GM23338 (cell line): Measurements from ENCODE around the gene ORAI2. TPM values are rescaled to one million over a fixed set of nuclear protein-coding genes. Genes with fewer than 3 reads are reported as not detected.

Source experiments
- ATAC-seq: fragments of 200-7000 bp; cut with Tn5 transposase; 3 replicates; pipeline ENCODE4 v1.9.1; 2020
- DNase-seq: peaks from one replicate; pipeline ENCODE4 v3.0.0-alpha.2; 2015; ENCODE audit warnings: low spot score
- H2AFZ ChIP-seq: fragments of 200-600 bp; sonication (generic); 2 replicates; pipeline ENCODE4 v1.8.0; 2016; ENCODE audit warnings: antibody characterized with exemption, mild to moderate bottlenecking, moderate library complexity
- H3F3A ChIP-seq: fragments of 200-600 bp; sonication (generic); replicated peaks from 2 replicates; pipeline ENCODE4 v1.8.0; 2017; ENCODE audit warnings: antibody characterized with exemption, mixed run types, low read depth
- H3K27ac ChIP-seq: fragments of 200-600 bp; sonication (generic); 2 replicates; pipeline ENCODE4 v1.6.1; 2016; ENCODE audit warnings: low read depth
- H3K27me3 ChIP-seq: fragments of 200-600 bp; sonication (generic); 2 replicates; pipeline ENCODE4 v1.8.0; 2016; ENCODE audit warnings: mild to moderate bottlenecking, mixed run types, moderate library complexity; ENCODE audit not compliant: insufficient read depth
- H3K36me3 ChIP-seq: fragments of 200-600 bp; sonication (generic); 2 replicates; pipeline ENCODE4 v1.8.0; 2016; ENCODE audit warnings: mild to moderate bottlenecking; ENCODE audit not compliant: insufficient read depth
- H3K4me1 ChIP-seq: fragments of 200-600 bp; sonication (generic); 2 replicates; pipeline ENCODE4 v1.8.0; 2016; ENCODE audit warnings: mild to moderate bottlenecking, moderate library complexity; ENCODE audit not compliant: insufficient read depth
- H3K4me2 ChIP-seq: fragments of 200-600 bp; sonication (generic); 2 replicates; pipeline ENCODE4 v1.7.1; 2017; ENCODE audit warnings: mixed run types
- H3K4me3 ChIP-seq: fragments of 200-600 bp; sonication (generic); 2 replicates; pipeline ENCODE4 v1.6.1; 2016; ENCODE audit warnings: mixed run types
- H3K79me2 ChIP-seq: fragments of 200-600 bp; sonication (generic); replicated peaks from 2 replicates; pipeline ENCODE4 v1.8.0; 2017; ENCODE audit warnings: mild to moderate bottlenecking; ENCODE audit not compliant: insufficient read depth
- H3K9me2 ChIP-seq: fragments of 200-600 bp; sonication (generic); 2 replicates; pipeline ENCODE4 v1.8.0; 2017; ENCODE audit not compliant: insufficient read depth
- H4K20me1 ChIP-seq: fragments of 200-600 bp; sonication (generic); replicated peaks from 2 replicates; pipeline ENCODE4 v1.8.0; 2017; ENCODE audit warnings: mild to moderate bottlenecking; ENCODE audit not compliant: insufficient read depth
- H3K27ac Mint-ChIP-seq: 2 replicates; pipeline ENCODE4 v1.8.0; 2020; ENCODE audit warnings: inconsistent platforms, mild to moderate bottlenecking, moderate library complexity, mixed read lengths
- H3K27me3 Mint-ChIP-seq: 3 replicates; pipeline ENCODE4 v1.8.0; 2022; ENCODE audit warnings: low read depth, mild to moderate bottlenecking, moderate library complexity, mixed read lengths, inconsistent platforms; ENCODE audit not compliant: insufficient read depth, poor library complexity
- H3K36me3 Mint-ChIP-seq: 3 replicates; pipeline ENCODE4 v1.8.0; 2021; ENCODE audit warnings: low read depth, mild to moderate bottlenecking, inconsistent platforms, moderate library complexity, mixed read lengths
- H3K4me1 Mint-ChIP-seq: 3 replicates; pipeline ENCODE4 v1.8.0; 2020; ENCODE audit warnings: mild to moderate bottlenecking, inconsistent platforms, mixed read lengths
- H3K4me3 Mint-ChIP-seq: 3 replicates; pipeline ENCODE4 v1.8.0; 2021; ENCODE audit warnings: moderate library complexity, mild to moderate bottlenecking, inconsistent platforms, mixed read lengths
- H3K9me3 Mint-ChIP-seq: 3 replicates; pipeline ENCODE4 v1.8.0; 2020; ENCODE audit warnings: moderate library complexity, mild to moderate bottlenecking, inconsistent platforms, mixed read lengths
- CREB1 ChIP-seq: fragments of 250-450 bp; sonication (Bioruptor Pico); IDR thresholded peaks from 2 replicates; pipeline ENCODE4 v1.5.0; 2020; ENCODE audit warnings: low read depth, mild to moderate bottlenecking, moderate library complexity
- EZH2 ChIP-seq: fragments of 200-600 bp; sonication (generic); IDR thresholded peaks from one replicate; pipeline ENCODE4 v1.8.0; 2017; ENCODE audit warnings: antibody characterized with exemption, mild to moderate bottlenecking, low read depth; ENCODE audit not compliant: unreplicated experiment
- JUNB ChIP-seq: IDR thresholded peaks from one replicate; pipeline ENCODE4 v1.6.1; 2016; ENCODE audit warnings: antibody characterized with exemption; ENCODE audit not compliant: unreplicated experiment
- NANOG ChIP-seq: IDR thresholded peaks from 2 replicates; pipeline ENCODE4 v1.6.1; 2016; ENCODE audit warnings: antibody characterized with exemption, borderline replicate concordance
- REST ChIP-seq: IDR thresholded peaks from one replicate; pipeline ENCODE4 v1.6.1; 2018; ENCODE audit warnings: antibody characterized with exemption; ENCODE audit not compliant: unreplicated experiment
- STAT1 ChIP-seq: IDR thresholded peaks from one replicate; pipeline ENCODE4 v1.6.1; 2016; ENCODE audit warnings: antibody characterized with exemption; ENCODE audit not compliant: unreplicated experiment
- ZNF114 ChIP-seq: fragments of 250-450 bp; sonication (Bioruptor Pico); IDR thresholded peaks from 2 replicates; pipeline ENCODE4 v1.5.0; 2020; ENCODE audit warnings: mild to moderate bottlenecking, moderate library complexity
- ZNF331 ChIP-seq: fragments of 250-450 bp; sonication (Bioruptor Pico); IDR thresholded peaks from 2 replicates; pipeline ENCODE4 v1.5.0; 2020; ENCODE audit warnings: low read depth, mild to moderate bottlenecking, moderate library complexity
- ZNF462 ChIP-seq: fragments of 250-450 bp; sonication (Bioruptor Pico); IDR thresholded peaks from 2 replicates; pipeline ENCODE4 v1.5.0; 2020; ENCODE audit warnings: mild to moderate bottlenecking, moderate library complexity
- polyA plus RNA-seq: library from polyadenylated mRNA; unstranded; fragments of >200 nt; fragmentation: Nextera tagmentation; extraction: Ambion mirVana; gene quantifications from 2 replicates; pipeline ENCODE4 v1.2.1, GENCODE V29; 2016
- total RNA-seq: library from RNA; depleted of rRNA; stranded (reverse); fragments of >200 nt; shearing (Covaris generic); gene quantifications from 2 replicates; pipeline ENCODE4 v1.2.3, GENCODE V29; 2014
- TF ChIP-seq, protein P1 (sequence below), 2 experiments: fragments of 200-600 bp in 1 of 2; sonication (generic) in 1 of 2; conservative IDR thresholded peaks; 2 replicates each; pipeline versions ENCODE4 v1.5.1 to v1.6.1; 2016 to 2017; ENCODE audit warnings: antibody characterized with exemption in 2 of 2, low read depth in 2 of 2, mild to moderate bottlenecking in 2 of 2, moderate library complexity in 1 of 2

The ORAI2 gene
- total and polyA plus RNA-seq, 2 experiments from 2014 or later, result 6.6 to 33.8 TPM

GRCh38 chr7:102413611-102414010 is 19.8 kb upstream of the ORAI2 start (continued):
- TF ChIP-seq, protein P1, sequence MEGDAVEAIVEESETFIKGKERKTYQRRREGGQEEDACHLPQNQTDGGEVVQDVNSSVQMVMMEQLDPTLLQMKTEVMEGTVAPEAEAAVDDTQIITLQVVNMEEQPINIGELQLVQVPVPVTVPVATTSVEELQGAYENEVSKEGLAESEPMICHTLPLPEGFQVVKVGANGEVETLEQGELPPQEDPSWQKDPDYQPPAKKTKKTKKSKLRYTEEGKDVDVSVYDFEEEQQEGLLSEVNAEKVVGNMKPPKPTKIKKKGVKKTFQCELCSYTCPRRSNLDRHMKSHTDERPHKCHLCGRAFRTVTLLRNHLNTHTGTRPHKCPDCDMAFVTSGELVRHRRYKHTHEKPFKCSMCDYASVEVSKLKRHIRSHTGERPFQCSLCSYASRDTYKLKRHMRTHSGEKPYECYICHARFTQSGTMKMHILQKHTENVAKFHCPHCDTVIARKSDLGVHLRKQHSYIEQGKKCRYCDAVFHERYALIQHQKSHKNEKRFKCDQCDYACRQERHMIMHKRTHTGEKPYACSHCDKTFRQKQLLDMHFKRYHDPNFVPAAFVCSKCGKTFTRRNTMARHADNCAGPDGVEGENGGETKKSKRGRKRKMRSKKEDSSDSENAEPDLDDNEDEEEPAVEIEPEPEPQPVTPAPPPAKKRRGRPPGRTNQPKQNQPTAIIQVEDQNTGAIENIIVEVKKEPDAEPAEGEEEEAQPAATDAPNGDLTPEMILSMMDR (conservative IDR thresholded peaks at IDR 0.05; ENCODE audit: low read depth in 2 of 2), result no peak
- TF ChIP-seq NANOG (no peak), JUNB (no peak), ZNF331 (CRISPR knock-in tag) (no peak), ZNF114 (CRISPR knock-in tag) (no peak), EZH2 (no peak), CREB1 (CRISPR knock-in tag) (no peak), STAT1 (no peak), REST (no peak)

DNA sequence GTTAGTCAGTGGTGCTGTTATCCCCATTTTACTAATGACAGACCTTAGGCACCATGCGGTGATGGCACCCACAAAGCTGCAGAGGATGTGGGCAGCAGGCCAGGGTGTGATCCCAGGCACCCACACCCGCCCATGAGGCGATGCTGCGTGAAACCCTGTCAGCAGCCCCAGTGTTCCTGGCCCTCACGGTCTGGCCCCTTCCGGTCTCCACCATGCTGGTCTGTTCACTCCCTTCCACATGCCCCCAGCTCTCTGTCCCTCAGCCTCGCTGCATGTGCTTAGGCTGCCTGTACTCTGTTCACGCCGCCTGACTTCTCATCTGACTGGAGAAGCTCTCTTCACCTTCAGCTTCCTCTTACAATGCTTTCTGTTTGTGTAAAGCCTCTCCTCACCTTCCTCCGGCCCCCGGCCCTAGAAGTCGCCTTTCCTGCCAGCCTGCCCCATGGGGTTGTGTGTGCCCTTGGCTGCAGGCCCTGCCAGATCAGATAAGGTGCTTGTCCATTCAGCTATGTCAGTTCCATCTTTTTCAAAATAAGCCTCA is 17.6 kb upstream of the ORAI2 start:
- Histone ChIP-seq H3K27me3 (no peaks in the 10 kb centered on the region), H3K36me3 (peaks cover 22% of the 10 kb centered on the region), H2AFZ (no peak overlapping the region), H3K9me2 (no peaks in the 10 kb centered on the region), H4K20me1 (peaks cover 19% of the 10 kb centered on the region), H3K79me2 (peaks cover 3% of the 10 kb centered on the region; the same call in 1 of the 2 replicates), H3F3A (peaks cover 5% of the 10 kb centered on the region), H3K4me1 (no peaks in the 10 kb centered on the region), H3K4me3 (no peak overlapping the region), H3K27ac (no peak overlapping the region), H3K4me2 (no peak overlapping the region)
- no peak for TF ChIP-seq ZNF462 (CRISPR knock-in tag)
- no peak for TF ChIP-seq CREB1 (CRISPR knock-in tag)
- no peak for TF ChIP-seq ZNF331 (CRISPR knock-in tag)
- TF ChIP-seq JUNB, result no peak
- ATAC-seq (no peak), DNase-seq (no peak)
- H3K4me1 Mint-ChIP-seq, result peaks cover 5% of the 10 kb centered on the region; the same call in 2 of the 3 replicates
- no peak overlapping the region for H3K4me3 Mint-ChIP-seq
- H3K9me3 Mint-ChIP-seq, result no peaks in the 10 kb centered on the region; the same call in 2 of the 3 replicates
- H3K27ac Mint-ChIP-seq, result no peak overlapping the region
- H3K27me3 Mint-ChIP-seq, result peaks cover 12% of the 10 kb centered on the region
- peaks cover 58% of the 10 kb centered on the region for H3K36me3 Mint-ChIP-seq
